ENCODE measurements around the gene IQSEC1.

GRCh38 chr3:12898290-12898964 lies 174.8 kb downstream of the IQSEC1 start:
- TF ChIP-seq CTCF (optimal IDR thresholded peaks at IDR 0.05 in 1 of 3, IDR thresholded peaks at IDR 0.05 in 1 of 3, conservative IDR thresholded peaks at IDR 0.05 in 1 of 3; ENCODE audit: extremely low read depth in 1 of 3, insufficient read depth in 2 of 3, low read length in 3 of 3) (no peak), EZH2 (IDR thresholded peaks at IDR 0.05; ENCODE audit: low read length) (no peak)
